Neural progenitor cell (in vitro differentiated cells): ENCODE measurements around the gene MDFIC2. TPM values are rescaled to one million over a fixed set of nuclear protein-coding genes. Genes with fewer than 3 reads are reported as not detected.
"Not testable (repeated sequence)": the region's sequence is repeated elsewhere in the genome, so short reads cannot be mapped to it uniquely, and the experiment has no call there.

Source experiments
- DNase-seq: peaks from one replicate; pipeline ENCODE4 v3.0.0-alpha.2; 2016; ENCODE audit warnings: low spot score
- H2AFZ ChIP-seq: fragments of 200-600 bp; sonication (generic); replicated peaks from 2 replicates; pipeline ENCODE4 v1.6.1; 2016; ENCODE audit warnings: antibody characterized with exemption
- H3F3A ChIP-seq: fragments of 200-600 bp; sonication (generic); 2 replicates; pipeline ENCODE4 v1.6.1; 2016; ENCODE audit warnings: antibody characterized with exemption, low read depth
- H3K27ac ChIP-seq: fragments of 200-600 bp; sonication (generic); 2 replicates; pipeline ENCODE4 v1.5.1; 2016; ENCODE audit warnings: mild to moderate bottlenecking
- H3K27me3 ChIP-seq: fragments of 200-600 bp; sonication (generic); 2 replicates; pipeline ENCODE4 v1.6.1; 2016; ENCODE audit warnings: mild to moderate bottlenecking, moderate library complexity
- H3K36me3 ChIP-seq: fragments of 200-600 bp; sonication (generic); 2 replicates; pipeline ENCODE4 v1.5.1; 2016
- H3K4me1 ChIP-seq: fragments of 200-600 bp; sonication (generic); 2 replicates; pipeline ENCODE4 v1.6.1; 2016; ENCODE audit warnings: mixed run types
- H3K4me2 ChIP-seq: fragments of 200-600 bp; sonication (generic); 2 replicates; pipeline ENCODE4 v1.6.1; 2016
- H3K4me3 ChIP-seq: fragments of 200-600 bp; sonication (generic); 2 replicates; pipeline ENCODE4 v1.5.1; 2016
- H3K79me2 ChIP-seq: fragments of 200-600 bp; sonication (generic); 2 replicates; pipeline ENCODE4 v1.6.1; 2016; ENCODE audit warnings: low read depth
- H3K9ac ChIP-seq: fragments of 200-600 bp; sonication (generic); 2 replicates; pipeline ENCODE4 v1.6.1; 2016
- H3K9me3 ChIP-seq: fragments of 200-600 bp; sonication (generic); 2 replicates; pipeline ENCODE4 v1.5.1; 2016; ENCODE audit warnings: low read depth
- H4K20me1 ChIP-seq: fragments of 200-600 bp; sonication (generic); 2 replicates; pipeline ENCODE4 v1.6.1; 2016; ENCODE audit warnings: low read depth
- H3K27ac Mint-ChIP-seq: 3 replicates; pipeline ENCODE4 v1.8.0; 2021; ENCODE audit warnings: mixed read lengths
- H3K27me3 Mint-ChIP-seq: 2 replicates; pipeline ENCODE4 v1.8.0; 2022; ENCODE audit warnings: low read depth, mild to moderate bottlenecking, inconsistent platforms, moderate library complexity, mixed read lengths; ENCODE audit not compliant: insufficient read depth
- H3K36me3 Mint-ChIP-seq: 3 replicates; pipeline ENCODE4 v1.8.0; 2021; ENCODE audit warnings: mixed read lengths
- H3K4me1 Mint-ChIP-seq: 3 replicates; pipeline ENCODE4 v1.8.0; 2021; ENCODE audit warnings: mixed read lengths
- H3K4me3 Mint-ChIP-seq: 3 replicates; pipeline ENCODE4 v1.8.0; 2021; ENCODE audit warnings: mild to moderate bottlenecking, moderate library complexity, mixed read lengths
- H3K9me3 Mint-ChIP-seq: 3 replicates; pipeline ENCODE4 v1.8.0; 2020; ENCODE audit warnings: mixed read lengths
- CTCF ChIP-seq: fragments of 200-600 bp; sonication (generic); IDR thresholded peaks from 2 replicates; pipeline ENCODE4 v1.5.1; 2017; ENCODE audit warnings: antibody characterized with exemption, mild to moderate bottlenecking
- EZH2 ChIP-seq: fragments of 200-600 bp; sonication (generic); IDR thresholded peaks from 2 replicates; pipeline ENCODE4 v1.6.1; 2017; ENCODE audit warnings: antibody characterized with exemption, mild to moderate bottlenecking, moderate library complexity
- EZH2phosphoT487 ChIP-seq: fragments of 200-600 bp; sonication (generic); IDR thresholded peaks from 2 replicates; pipeline ENCODE4 v1.6.1; 2017; ENCODE audit warnings: antibody characterized with exemption
- total RNA-seq: library from RNA; depleted of rRNA; stranded (reverse); fragments of >200 nt; gene quantifications from 2 replicates; pipeline ENCODE4 v1.2.3, GENCODE V29; 2015; ENCODE audit warnings: low replicate concordance

The MDFIC2 gene
- total RNA-seq, 1 donor from 2014 or later: not detected

DNA sequence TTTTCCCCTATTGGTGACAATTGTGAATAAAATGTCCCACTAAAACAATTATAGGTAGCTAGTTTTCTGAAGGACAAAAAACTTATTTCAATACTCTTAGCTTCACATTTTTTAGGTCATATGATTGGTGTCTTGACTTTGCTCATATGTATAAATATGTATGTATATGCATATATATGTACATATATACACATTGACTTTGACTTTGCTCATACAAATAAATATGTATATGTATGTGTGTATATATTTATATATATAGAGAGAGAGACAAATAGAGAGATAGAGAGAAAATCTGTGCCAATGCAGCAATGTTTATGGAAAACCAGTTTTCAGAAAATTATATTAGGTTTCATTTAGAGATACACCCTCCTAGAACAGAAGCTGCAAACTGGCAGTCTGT, 5.7 kb downstream of the MDFIC2 start:
- Histone ChIP-seq H3K9ac (no peak overlapping the region), H4K20me1 (no peaks in the 10 kb centered on the region), H3K27ac (no peak overlapping the region), H3K4me2 (no peak overlapping the region), H3K79me2 (no peaks in the 10 kb centered on the region), H3K36me3 (no peaks in the 10 kb centered on the region), H3K9me3 (no peaks in the 10 kb centered on the region), H3K27me3 (no peaks in the 10 kb centered on the region), H2AFZ (no peak overlapping the region), H3K4me1 (no peaks in the 10 kb centered on the region), H3K4me3 (no peak overlapping the region), H3F3A (no peaks in the 10 kb centered on the region)
- H3K27me3 Mint-ChIP-seq: peaks cover 2% of the 10 kb centered on the region
- H3K4me1 Mint-ChIP-seq: no peaks in the 10 kb centered on the region
- H3K4me3 Mint-ChIP-seq: no peak overlapping the region
- TF ChIP-seq EZH2phosphoT487 (no peak), EZH2 (no peak), CTCF (no peak)
- no peaks in the 10 kb centered on the region for H3K9me3 Mint-ChIP-seq
- no peak for DNase-seq
- no peaks in the 10 kb centered on the region for H3K36me3 Mint-ChIP-seq
- H3K27ac Mint-ChIP-seq: no peak overlapping the region

DNA sequence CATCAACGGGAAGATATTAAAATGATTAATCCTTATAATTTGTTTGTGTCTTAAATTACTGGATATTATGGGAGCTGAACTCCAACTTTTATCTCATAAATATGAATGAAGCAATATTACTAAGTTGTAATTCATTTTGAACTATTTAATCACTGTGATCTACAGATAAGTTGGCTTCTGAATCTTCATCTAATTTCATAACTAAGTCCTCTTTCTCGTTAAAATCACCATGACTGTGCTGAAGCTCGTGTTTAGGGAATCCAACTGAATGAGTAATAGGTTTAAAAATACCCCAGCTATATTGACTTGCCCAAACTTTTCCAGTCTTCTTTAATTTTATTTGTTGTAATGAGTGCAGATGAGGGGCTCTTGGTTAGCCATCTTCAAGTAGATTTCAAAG, 14.1 kb downstream of the MDFIC2 start:
- H3F3A ChIP-seq: no peaks in the 10 kb centered on the region
- no peak overlapping the region for H3K4me3 ChIP-seq
- no peak for TF ChIP-seq CTCF
- TF ChIP-seq EZH2: no peak
- TF ChIP-seq EZH2phosphoT487: no peak
- no peaks in the 10 kb centered on the region for H3K27me3 Mint-ChIP-seq
- H2AFZ ChIP-seq: no peak overlapping the region
- no peak overlapping the region for H3K27ac ChIP-seq
- H3K4me1 ChIP-seq: no peaks in the 10 kb centered on the region
- no peaks in the 10 kb centered on the region for H3K36me3 ChIP-seq
- H3K79me2 ChIP-seq: no peaks in the 10 kb centered on the region
- H3K4me1 Mint-ChIP-seq: no peaks in the 10 kb centered on the region
- no peaks in the 10 kb centered on the region for H3K9me3 Mint-ChIP-seq
- H3K27me3 ChIP-seq: no peaks in the 10 kb centered on the region
- no peaks in the 10 kb centered on the region for H3K9me3 ChIP-seq
- H3K9ac ChIP-seq: no peak overlapping the region
- H4K20me1 ChIP-seq: no peaks in the 10 kb centered on the region
- no peak overlapping the region for H3K27ac Mint-ChIP-seq
- H3K4me3 Mint-ChIP-seq: no peak overlapping the region
- H3K4me2 ChIP-seq: no peak overlapping the region
- H3K36me3 Mint-ChIP-seq: no peaks in the 10 kb centered on the region
- no peak for DNase-seq

DNA sequence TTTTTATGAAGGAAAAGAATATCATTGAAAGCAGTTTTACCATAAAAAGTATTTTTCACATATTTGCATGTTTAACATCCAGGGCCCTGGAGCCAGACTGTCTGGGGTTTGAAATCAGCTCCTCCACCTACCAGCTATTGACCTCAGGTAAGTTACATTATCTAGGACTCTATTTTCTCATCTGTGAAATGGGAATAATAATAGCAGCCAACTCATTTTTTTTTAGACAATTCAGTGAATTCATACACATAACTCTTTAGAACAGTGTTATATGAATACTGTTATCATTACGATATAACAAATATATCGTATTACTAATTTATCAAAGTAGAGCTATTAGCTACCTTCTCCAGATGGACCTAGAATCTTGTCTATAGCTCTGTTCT, 21.3 kb downstream of the MDFIC2 start:
- Histone ChIP-seq H4K20me1 (no peaks in the 10 kb centered on the region), H3K36me3 (no peaks in the 10 kb centered on the region), H3K4me2 (no peak overlapping the region), H3K9ac (no peak overlapping the region), H3K27me3 (no peaks in the 10 kb centered on the region), H3F3A (no peaks in the 10 kb centered on the region), H3K9me3 (no peaks in the 10 kb centered on the region), H3K4me1 (no peaks in the 10 kb centered on the region), H3K79me2 (no peaks in the 10 kb centered on the region), H3K4me3 (no peak overlapping the region), H2AFZ (no peak overlapping the region), H3K27ac (no peak overlapping the region)
- Mint-ChIP-seq H3K9me3 (peaks cover 2% of the 10 kb centered on the region), H3K27ac (no peak overlapping the region), H3K4me3 (no peak overlapping the region), H3K4me1 (no peaks in the 10 kb centered on the region), H3K27me3 (no peaks in the 10 kb centered on the region), H3K36me3 (no peaks in the 10 kb centered on the region)
- DNase-seq: no peak
- no peak for TF ChIP-seq CTCF
- TF ChIP-seq EZH2: no peak
- no peak for TF ChIP-seq EZH2phosphoT487

DNA sequence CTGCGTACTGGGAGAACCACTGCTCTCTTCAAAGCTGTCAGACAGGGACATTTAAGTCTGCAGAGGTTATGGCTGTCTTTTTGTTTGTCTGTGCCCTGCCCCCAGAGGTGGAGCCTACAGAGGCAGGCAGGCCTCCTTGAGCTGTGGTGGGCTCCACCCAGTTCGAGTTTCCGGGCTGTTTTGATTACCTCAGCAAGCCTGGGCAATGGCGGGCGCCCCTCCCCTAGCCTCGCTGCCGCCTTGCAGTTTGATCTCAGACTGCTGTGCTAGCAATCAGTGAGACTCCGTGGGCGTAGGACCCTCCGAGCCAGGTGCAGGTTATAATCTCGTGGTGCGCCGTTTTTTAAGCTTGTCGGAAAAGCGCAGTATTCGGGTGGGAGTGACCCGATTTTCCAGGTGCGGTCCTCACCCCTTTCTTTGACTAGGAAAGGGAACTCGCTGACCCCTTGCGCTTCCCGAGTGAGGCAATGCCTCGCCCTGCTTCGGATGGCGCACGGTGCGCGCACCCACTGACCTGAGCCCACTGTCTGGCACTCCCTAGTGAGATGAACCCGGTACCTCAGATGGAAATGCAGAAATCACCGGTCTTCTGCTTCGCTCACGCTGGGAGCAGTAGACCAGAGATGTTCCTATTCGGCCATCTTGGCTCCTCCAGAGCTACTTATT, 21.9 kb downstream of the MDFIC2 start:
- not testable (repeated sequence) for H3K27me3 Mint-ChIP-seq, H3K4me1 ChIP-seq, H3K4me3 Mint-ChIP-seq, H3K27ac ChIP-seq, H4K20me1 ChIP-seq, H3K4me3 ChIP-seq, DNase-seq, H2AFZ ChIP-seq, H3K36me3 ChIP-seq, H3K9me3 ChIP-seq, H3K9me3 Mint-ChIP-seq, H3K79me2 ChIP-seq, H3K27me3 ChIP-seq, H3K4me1 Mint-ChIP-seq, H3K27ac Mint-ChIP-seq, H3F3A ChIP-seq, H3K36me3 Mint-ChIP-seq, H3K4me2 ChIP-seq, H3K9ac ChIP-seq
